BE2C (cell line): ENCODE measurements around the gene NUAK2.

ENCODE experiments used
- DNase-seq: peaks from one replicate; pipeline ENCODE4 v3.0.0-alpha.2; 2020
- H3K27me3 ChIP-seq: fragments of 250-450 bp; sonication (Bioruptor Pico); 2 replicates; pipeline ENCODE4 v1.5.1; 2020; ENCODE audit warnings: mild to moderate bottlenecking
- H3K36me3 ChIP-seq: fragments of 250-450 bp; sonication (Bioruptor Pico); 2 replicates; pipeline ENCODE4 v1.5.1; 2020; ENCODE audit warnings: mild to moderate bottlenecking
- H3K4me1 ChIP-seq: fragments of 250-450 bp; sonication (Bioruptor Pico); 2 replicates; pipeline ENCODE4 v1.5.1; 2020
- H3K4me3 ChIP-seq: 2 replicates; pipeline ENCODE4 v1.5.1; 2011; ENCODE audit warnings: low read depth, low read length
- H3K9me3 ChIP-seq: fragments of 250-450 bp; sonication (Bioruptor Pico); 2 replicates; pipeline ENCODE4 v1.5.1; 2020
- CTCF ChIP-seq: IDR thresholded peaks from 2 replicates; pipeline ENCODE4 v1.5.1; 2012; ENCODE audit warnings: mild to moderate bottlenecking, low read depth, low read length

The NUAK2 gene

GRCh38 chr1:205266611-205267305, 54.8 kb downstream of the NUAK2 start:
- Histone ChIP-seq H3K9me3 (no peaks in the 10 kb centered on the region), H3K36me3 (no peaks in the 10 kb centered on the region), H3K4me3 (no peak overlapping the region), H3K4me1 (no peaks in the 10 kb centered on the region), H3K27me3 (no peaks in the 10 kb centered on the region)
- TF ChIP-seq CTCF: no peak
- no peak for DNase-seq

- H3K4me1 ChIP-seq: peaks cover 1% of the 10 kb centered on the region; the same call in 1 of the 2 replicates
- H3K9me3 ChIP-seq: no peaks in the 10 kb centered on the region
- H3K27me3 ChIP-seq: no peaks in the 10 kb centered on the region
- no peak for DNase-seq
- no peaks in the 10 kb centered on the region for H3K36me3 ChIP-seq
- TF ChIP-seq CTCF: no peak
- no peak overlapping the region for H3K4me3 ChIP-seq
Measured at GRCh38 chr1:205263580-205264190, 57.9 kb downstream of the NUAK2 start.

- H3K4me3 ChIP-seq: no peak overlapping the region
- no peaks in the 10 kb centered on the region for H3K9me3 ChIP-seq
- no peak for TF ChIP-seq CTCF
- no peaks in the 10 kb centered on the region for H3K27me3 ChIP-seq
- DNase-seq: no peak
- peaks cover 3% of the 10 kb centered on the region; the same call in 1 of the 2 replicates for H3K4me1 ChIP-seq
- no peaks in the 10 kb centered on the region for H3K36me3 ChIP-seq
Measured at GRCh38 chr1:205262731-205263171, 58.8 kb downstream of the NUAK2 start.

GRCh38 chr1:205261946-205262691, 59.4 kb downstream of the NUAK2 start:
- no peak for TF ChIP-seq CTCF

GRCh38 chr1:205260948-205261732, 60.4 kb downstream of the NUAK2 start:
- peaks cover 3% of the 10 kb centered on the region for H3K4me1 ChIP-seq
- H3K4me3 ChIP-seq: no peak overlapping the region
- no peaks in the 10 kb centered on the region for H3K27me3 ChIP-seq
- TF ChIP-seq CTCF: no peak
- H3K36me3 ChIP-seq: no peaks in the 10 kb centered on the region
- no peaks in the 10 kb centered on the region for H3K9me3 ChIP-seq
- no peak for DNase-seq

More at GRCh38 chr1:205261946-205262691, 59.4 kb downstream of the NUAK2 start:
- no peaks in the 10 kb centered on the region for H3K9me3 ChIP-seq
- H3K27me3 ChIP-seq: no peaks in the 10 kb centered on the region
- peaks cover 3% of the 10 kb centered on the region; the same call in 1 of the 2 replicates for H3K4me1 ChIP-seq
- no peak overlapping the region for H3K4me3 ChIP-seq
- H3K36me3 ChIP-seq: no peaks in the 10 kb centered on the region
- DNase-seq: no peak
